ENCODE measurements around the gene TTC7B.

Gene TTC7B

GRCh38 chr14:90645842-90646443 lies 170.3 kb downstream of the TTC7B start:
- TF ChIP-seq REST (IDR thresholded peaks at IDR 0.05; ENCODE audit: low read depth) (no peak), TAF1 (IDR thresholded peaks at IDR 0.05; ENCODE audit: low read depth) (no peak), TCF12 (IDR thresholded peaks at IDR 0.05; ENCODE audit: low read depth) (peak; percentile 98), CREB1 (IDR thresholded peaks at IDR 0.05; ENCODE audit: low read depth) (no peak), CEBPB (IDR thresholded peaks at IDR 0.05) (peak; percentile 28; the same call in 1 of the 2 replicates), TEAD4 (IDR thresholded peaks at IDR 0.05) (peak; percentile 98), EP300 (IDR thresholded peaks at IDR 0.05; ENCODE audit: borderline replicate concordance) (peak; percentile 96), NFIC (IDR thresholded peaks at IDR 0.05) (peak; percentile 97), RAD21 (IDR thresholded peaks at IDR 0.05; ENCODE audit: low read depth) (0 out of 2 replicates have a peak, but pooled peaks have one; percentile 0), USF1 (IDR thresholded peaks at IDR 0.05) (peak; percentile 82), ZBTB7A (IDR thresholded peaks at IDR 0.05; ENCODE audit: low read depth) (no peak), MAX (IDR thresholded peaks at IDR 0.05) (peak; percentile 56), EGR1 (IDR thresholded peaks at IDR 0.05) (no peak; the same call in 1 of the 2 replicates), YY1 (IDR thresholded peaks at IDR 0.05; ENCODE audit: low read depth) (0 out of 2 replicates have a peak, but pooled peaks have one; percentile 20), FOXM1 (IDR thresholded peaks at IDR 0.05; ENCODE audit: borderline replicate concordance, low read depth) (peak; percentile 75; the same call in 1 of the 2 replicates)

GRCh38 chr14:90644882-90645281 lies 171.3 kb downstream of the TTC7B start:
- TF ChIP-seq CEBPB (IDR thresholded peaks at IDR 0.05) (peak; percentile 94), MAX (IDR thresholded peaks at IDR 0.05) (no peak), NFIC (IDR thresholded peaks at IDR 0.05) (no peak)

- no peak for TF ChIP-seq YY1 (IDR thresholded peaks at IDR 0.05; ENCODE audit: low read depth)
- no peak for TF ChIP-seq TCF12 (IDR thresholded peaks at IDR 0.05; ENCODE audit: low read depth)
- no peak for TF ChIP-seq TAF1 (IDR thresholded peaks at IDR 0.05; ENCODE audit: low read depth)
- TF ChIP-seq ZBTB7A (IDR thresholded peaks at IDR 0.05; ENCODE audit: low read depth): no peak
These were observed 172.1 kb downstream of the TTC7B start for GRCh38 chr14:90643982-90644670.

GRCh38 chr14:90642244-90642717 lies 173.9 kb downstream of the TTC7B start:
- no peak for TF ChIP-seq MAX (IDR thresholded peaks at IDR 0.05)
- TF ChIP-seq ZBTB7A (IDR thresholded peaks at IDR 0.05; ENCODE audit: low read depth): no peak
- TF ChIP-seq TAF1 (IDR thresholded peaks at IDR 0.05; ENCODE audit: low read depth): no peak
- no peak for TF ChIP-seq YY1 (IDR thresholded peaks at IDR 0.05; ENCODE audit: low read depth)
- no peak for TF ChIP-seq EGR1 (IDR thresholded peaks at IDR 0.05)
- no peak for TF ChIP-seq RAD21 (IDR thresholded peaks at IDR 0.05; ENCODE audit: low read depth)
- TF ChIP-seq TEAD4 (IDR thresholded peaks at IDR 0.05): no peak; the same call in 1 of the 2 replicates
- no peak for TF ChIP-seq FOXM1 (IDR thresholded peaks at IDR 0.05; ENCODE audit: borderline replicate concordance, low read depth)
- TF ChIP-seq EP300 (IDR thresholded peaks at IDR 0.05; ENCODE audit: borderline replicate concordance): no peak
- TF ChIP-seq NFIC (IDR thresholded peaks at IDR 0.05): no peak
- TF ChIP-seq CREB1 (IDR thresholded peaks at IDR 0.05; ENCODE audit: low read depth): no peak
- no peak for TF ChIP-seq CEBPB (IDR thresholded peaks at IDR 0.05)
- TF ChIP-seq TCF12 (IDR thresholded peaks at IDR 0.05; ENCODE audit: low read depth): no peak
- TF ChIP-seq REST (IDR thresholded peaks at IDR 0.05; ENCODE audit: low read depth): no peak
- no peak for TF ChIP-seq USF1 (IDR thresholded peaks at IDR 0.05)

GRCh38 chr14:90641615-90642243 lies 174.5 kb downstream of the TTC7B start:
- TF ChIP-seq USF1 (IDR thresholded peaks at IDR 0.05) (no peak), ZBTB7A (IDR thresholded peaks at IDR 0.05; ENCODE audit: low read depth) (no peak), TCF12 (IDR thresholded peaks at IDR 0.05; ENCODE audit: low read depth) (no peak), YY1 (IDR thresholded peaks at IDR 0.05; ENCODE audit: low read depth) (no peak), NFIC (IDR thresholded peaks at IDR 0.05) (no peak), FOXM1 (IDR thresholded peaks at IDR 0.05; ENCODE audit: borderline replicate concordance, low read depth) (no peak), EP300 (IDR thresholded peaks at IDR 0.05; ENCODE audit: borderline replicate concordance) (no peak), CEBPB (IDR thresholded peaks at IDR 0.05) (no peak), CREB1 (IDR thresholded peaks at IDR 0.05; ENCODE audit: low read depth) (no peak), REST (IDR thresholded peaks at IDR 0.05; ENCODE audit: low read depth) (no peak), TEAD4 (IDR thresholded peaks at IDR 0.05) (no peak)
